IMR-90 (cell line): ENCODE measurements around the gene SLC9A3. TPM values are rescaled to one million over a fixed set of nuclear protein-coding genes. Genes with fewer than 3 reads are reported as not detected.

Experiments used
- ATAC-seq: fragments of 200-7000 bp; cut with Tn5 transposase; 2 replicates; pipeline ENCODE4 v1.9.1; 2020; ENCODE audit warnings: low read depth, mild to moderate bottlenecking, moderate library complexity
- BruUV-seq: library from RNA; stranded (reverse); fragments of 400-500 nt; replicated peaks from 2 replicates; lab custom pipeline; 2021; lab: Mats Ljungman, UMichigan
- CTCF ChIA-PET: fragments of 300-600 bp; formaldehyde crosslinking; extraction: SDS; loops from one replicate; lab custom pipeline; 2021; ENCODE audit warnings: antibody characterized with exemption; lab: Yijun Ruan, JAX
- POLR2A ChIA-PET: fragments of 300-600 bp; sonication (Branson Sonifier 250); formaldehyde crosslinking; loops from one replicate; lab custom pipeline; 2022; ENCODE audit warnings: antibody characterized with exemption; ENCODE audit not compliant: unreplicated experiment; lab: Charles Lee
- DNase-seq: peaks from one replicate; pipeline ENCODE4 v3.0.0; 2013
- H2AFZ ChIP-seq: replicated peaks from 2 replicates; pipeline ENCODE3; 2013; ENCODE audit warnings: low read length, mild to moderate bottlenecking; ENCODE audit not compliant: poor library complexity
- H2AK5ac ChIP-seq: 2 replicates; pipeline ENCODE4 v1.6.1; 2013; ENCODE audit warnings: low read depth, low read length, inconsistent platforms
- H2AK9ac ChIP-seq: replicated peaks from 2 replicates; pipeline ENCODE3; 2013; ENCODE audit warnings: mild to moderate bottlenecking, low read depth, low read length, moderate library complexity; ENCODE audit not compliant: poor library complexity
- H2BK120ac ChIP-seq: 2 replicates; pipeline ENCODE4 v1.6.1; 2013; ENCODE audit warnings: low read depth, low read length, inconsistent platforms
- H2BK15ac ChIP-seq: 3 replicates; pipeline ENCODE4 v1.6.1; 2013; ENCODE audit warnings: low read depth, low read length, inconsistent platforms
- H2BK20ac ChIP-seq: 2 replicates; pipeline ENCODE4 v1.6.1; 2013; ENCODE audit warnings: low read depth, mild to moderate bottlenecking, inconsistent platforms, low read length, moderate library complexity
- H2BK5ac ChIP-seq: 2 replicates; pipeline ENCODE4 v1.6.1; 2013; ENCODE audit warnings: mild to moderate bottlenecking, low read depth, low read length, inconsistent platforms; ENCODE audit not compliant: poor library complexity, severe bottlenecking
- H3K14ac ChIP-seq: replicated peaks from 2 replicates; pipeline ENCODE4 v1.6.1; 2013; ENCODE audit warnings: low read depth, low read length, inconsistent platforms
- H3K18ac ChIP-seq: 2 replicates; pipeline ENCODE4 v1.6.1; 2013; ENCODE audit warnings: low read depth, low read length, control low read depth
- H3K23ac ChIP-seq: 2 replicates; pipeline ENCODE4 v1.6.1; 2013; ENCODE audit warnings: low read depth, low read length, inconsistent platforms
- H3K27ac ChIP-seq: 2 replicates; pipeline ENCODE4 v1.5.1; 2013; ENCODE audit warnings: mild to moderate bottlenecking, control low read depth, low read length; ENCODE audit not compliant: insufficient read depth
- H3K27me3 ChIP-seq: 2 replicates; pipeline ENCODE4 v1.6.1; 2013; ENCODE audit warnings: low read length; ENCODE audit not compliant: control insufficient read depth, insufficient read depth
- H3K36me3 ChIP-seq: 2 replicates; pipeline ENCODE4 v1.6.1; 2013; ENCODE audit warnings: low read length, mixed read lengths; ENCODE audit not compliant: control insufficient read depth, insufficient read depth
- H3K4ac ChIP-seq: 2 replicates; pipeline ENCODE4 v1.6.1; 2013; ENCODE audit warnings: low read depth, low read length, inconsistent platforms
- H3K4me1 ChIP-seq: 2 replicates; pipeline ENCODE4 v1.6.1; 2013; ENCODE audit warnings: low read length, mixed read lengths; ENCODE audit not compliant: control insufficient read depth, insufficient read depth
- H3K4me2 ChIP-seq: 2 replicates; pipeline ENCODE4 v1.6.1; 2013; ENCODE audit warnings: low read depth, mild to moderate bottlenecking, control low read depth, low read length, moderate library complexity
- H3K4me3 ChIP-seq: 2 replicates; pipeline ENCODE4 v1.5.1; 2013; ENCODE audit warnings: low read depth, mild to moderate bottlenecking, control low read depth, low read length, moderate library complexity; ENCODE audit not compliant: insufficient read depth
- H3K56ac ChIP-seq: 2 replicates; pipeline ENCODE4 v1.6.1; 2013; ENCODE audit warnings: low read length, inconsistent platforms; ENCODE audit not compliant: insufficient read depth; ENCODE audit errors: extremely low read depth
- H3K79me1 ChIP-seq, 2 experiments: 2 replicates each; pipeline ENCODE4 v1.6.1; 2013; ENCODE audit warnings: low read length in 2 of 2, inconsistent platforms in 1 of 2, low read depth in 1 of 2
- H3K9ac ChIP-seq: 2 replicates; pipeline ENCODE4 v1.6.1; 2013; ENCODE audit warnings: low read depth, low read length, control low read depth
- H3K9me1 ChIP-seq: 2 replicates; pipeline ENCODE4 v1.6.1; 2013; ENCODE audit warnings: low read length, inconsistent platforms; ENCODE audit not compliant: insufficient read depth
- H3K9me3 ChIP-seq: 2 replicates; pipeline ENCODE4 v1.6.1; 2013; ENCODE audit warnings: low read length; ENCODE audit not compliant: control insufficient read depth, insufficient read depth
- H4K20me1 ChIP-seq: 2 replicates; pipeline ENCODE4 v1.6.1; 2013; ENCODE audit warnings: low read length, inconsistent platforms; ENCODE audit not compliant: insufficient read depth
- H4K5ac ChIP-seq: 2 replicates; pipeline ENCODE4 v1.6.1; 2013; ENCODE audit warnings: mild to moderate bottlenecking, low read depth, low read length, control low read depth
- H4K8ac ChIP-seq, 2 experiments: 2 replicates each; pipeline ENCODE4 v1.6.1; 2013; ENCODE audit warnings: low read depth in 2 of 2, low read length in 2 of 2, control low read depth in 1 of 2, inconsistent platforms in 1 of 2
- H4K91ac ChIP-seq: 2 replicates; pipeline ENCODE4 v1.6.1; 2013; ENCODE audit warnings: low read depth, low read length, inconsistent platforms; ENCODE audit not compliant: insufficient read depth
- CTCF ChIP-seq: conservative IDR thresholded peaks from 2 replicates; pipeline ENCODE4 v1.5.1; 2012; ENCODE audit warnings: mild to moderate bottlenecking, low read depth, low read length, improper control_type of control experiment
- ELK1 ChIP-seq: fragments of 150-350 bp; IDR thresholded peaks from 2 replicates; pipeline ENCODE4 v1.6.1; 2016; ENCODE audit warnings: low read depth, mild to moderate bottlenecking, low read length, moderate library complexity, borderline replicate concordance
- MXI1 ChIP-seq: IDR thresholded peaks from 2 replicates; pipeline ENCODE4 v1.6.1; 2012; ENCODE audit warnings: low read depth, mild to moderate bottlenecking, low read length, moderate library complexity, borderline replicate concordance
- RAD21 ChIP-seq: IDR thresholded peaks from 2 replicates; pipeline ENCODE4 v1.6.1; 2012; ENCODE audit warnings: low read length, improper control_type of control experiment
- SMC3 ChIP-seq: fragments of 150-350 bp; IDR thresholded peaks from 2 replicates; pipeline ENCODE4 v1.6.1; 2016; ENCODE audit warnings: low read depth, mild to moderate bottlenecking, antibody characterized with exemption, low read length, moderate library complexity
- WGBS, 2 experiments: methylation state at CpG; one replicate each; pipeline versions ENCODE4 v1.1.5 to v1.1.7; 2013; ENCODE audit warnings: missing lambda C conversion rate in 2 of 2; ENCODE audit not compliant: insufficient read length in 1 of 2; ENCODE audit errors: extremely low coverage in 2 of 2; 5-methylcytosine and 5-hydroxymethylcytosine counted together
- dilution Hi-C: fragments of 300-500 bp; cut with HindIII; formaldehyde crosslinking; loops from one replicate; pipeline ENCODE4 v1.14.3; 2018; ENCODE audit warnings: low sequenced_read_pairs; ENCODE audit not compliant: unreplicated experiment
- in situ Hi-C: fragments of 300-500 bp; cut with MboI; formaldehyde crosslinking; loops from 3 replicates; pipeline ENCODE4 v1.14.3; 2019; ENCODE audit warnings: low sequenced_read_pairs, inconsistent platforms, mixed read lengths
- intact Hi-C: fragments of 100-400 bp; cut with micrococcal nuclease; formaldehyde crosslinking; loops from 2 replicates; pipeline ENCODE4 v1.10.0; 2022
- polyA plus RNA-seq, 3 experiments: library from polyadenylated mRNA; depleted of rRNA; stranded (reverse); fragments of >200 nt; gene quantifications; 2 replicates each; pipeline ENCODE4 v1.2.3, GENCODE V29; 2012; ENCODE audit warnings: low replicate concordance in 1 of 3
- total RNA-seq: library from RNA; depleted of rRNA; stranded (reverse); fragments of >200 nt; gene quantifications from 2 replicates; pipeline ENCODE4 v1.2.3, GENCODE V29; 2012

SLC9A3 gene
- total and polyA plus RNA-seq, 2 of the 4 experiments (the other 2 are of a cell fraction) = 0.72 to 1.5 TPM

GRCh38 chr5:446883-447263 is 77.4 kb downstream of the SLC9A3 start:
- Histone ChIP-seq H2AK9ac (peak overlapping the region; percentile 61), H2BK120ac (no peak overlapping the region), H4K8ac (no peak overlapping the region), H3K36me3 (peaks cover 38% of the 10 kb centered on the region), H3K4me1 (peaks cover 12% of the 10 kb centered on the region), H2AK5ac (0 out of 2 replicates have a peak overlapping the region, but pooled peaks have one; percentile 43), H2BK20ac (no peak overlapping the region), H2BK15ac (no peak overlapping the region), H3K27me3 (no peaks in the 10 kb centered on the region), H2AFZ (peak overlapping the region; percentile 33), H3K4ac (no peak overlapping the region), H3K9me3 (peaks cover 5% of the 10 kb centered on the region), H3K4me3 (no peak overlapping the region), H3K4me2 (no peak overlapping the region), H2BK5ac (no peak overlapping the region), H3K9ac (no peak overlapping the region), H3K56ac (no peak overlapping the region), H3K23ac (no peak overlapping the region; the same call in 1 of the 2 replicates), H4K91ac (no peak overlapping the region), H3K27ac (no peak overlapping the region), H4K20me1 (0 out of 2 replicates have a peak, but pooled peaks cover 14% of the 10 kb centered on the region), H3K18ac (no peak overlapping the region), H3K79me1 (peaks cover 46 to 76% of the 10 kb centered on the region in 2 experiments), H3K14ac (no peak overlapping the region), H3K9me1 (peaks cover 4% of the 10 kb centered on the region; the same call in 1 of the 2 replicates), H4K5ac (no peak overlapping the region)
- ChIA-PET POLR2A (no interaction called here), CTCF (interaction anchor here (0.6 to 1.9 kb wide), 8 partner anchors 11 to 311 kb away, joined by 3 to 5 read pairs (median 4); no protein-coding TSS in a partner anchor)
- DNase-seq = peak; percentile 51
- in situ Hi-C loops (no loop called here), intact Hi-C loops (no loop called here), dilution Hi-C loops (no loop called here)
- no TSS peak for BruUV-seq
- 67% methylated on average over 2 of the region's 7 CpGs; no CpG with 5 or more reads in 1 of the 2 experiments for WGBS, 2 experiments
- 0 out of 2 replicates have a peak, but pooled peaks have one; percentile 27 for ATAC-seq
- peak; percentile 38; the same call in 1 of the 2 replicates for TF ChIP-seq RAD21
- TF ChIP-seq CTCF = peak; percentile 52
- no peak for TF ChIP-seq ELK1
- TF ChIP-seq MXI1 = no peak
- TF ChIP-seq SMC3 = peak; percentile 38
